HAP-1 (cell line): ENCODE measurements around the gene DNAJA3.
A peak's percentile ranks its signal among the peaks of the same experiment; 100 is the strongest.

Source experiments
- DNase-seq, 2 experiments: peaks; one replicate each; pipeline ENCODE4 v3.0.0-alpha.2; 2016 to 2020; ENCODE audit warnings: low spot score in 2 of 2
- H3K27me3 ChIP-seq: fragments of 250-450 bp; sonication (Bioruptor Pico); 2 replicates; pipeline ENCODE4 v1.5.1; 2020; ENCODE audit warnings: low read depth, mild to moderate bottlenecking, moderate library complexity
- H3K36me3 ChIP-seq: fragments of 250-450 bp; sonication (Bioruptor Pico); replicated peaks from 2 replicates; pipeline ENCODE4 v1.5.1; 2020; ENCODE audit warnings: mild to moderate bottlenecking
- H3K4me1 ChIP-seq: fragments of 250-450 bp; sonication (Bioruptor Pico); 2 replicates; pipeline ENCODE4 v1.5.1; 2020; ENCODE audit warnings: mild to moderate bottlenecking
- H3K4me3 ChIP-seq: fragments of 250-450 bp; sonication (Bioruptor Pico); 2 replicates; pipeline ENCODE4 v1.5.1; 2020; ENCODE audit warnings: mild to moderate bottlenecking, moderate library complexity
- H3K9me3 ChIP-seq: fragments of 250-450 bp; sonication (Bioruptor Pico); 2 replicates; pipeline ENCODE4 v1.5.1; 2020; ENCODE audit warnings: mild to moderate bottlenecking, moderate library complexity
- in situ Hi-C: fragments of 300-500 bp; cut with MboI; formaldehyde crosslinking; loops from 3 replicates; pipeline ENCODE4 v1.14.3; 2020; ENCODE audit warnings: low sequenced_read_pairs, inconsistent platforms, mixed read lengths

The DNAJA3 gene

GRCh38 chr16:4407543-4408322 lies 17.9 kb upstream of the DNAJA3 start:
- peaks cover 5% of the 10 kb centered on the region; the same call in 1 of the 2 replicates for H3K4me1 ChIP-seq
- H3K36me3 ChIP-seq, result peaks cover 41% of the 10 kb centered on the region
- in situ Hi-C loops, result no loop called here
- no peaks in the 10 kb centered on the region for H3K9me3 ChIP-seq
- no peak for DNase-seq
- H3K27me3 ChIP-seq, result no peaks in the 10 kb centered on the region
- H3K4me3 ChIP-seq, result no peak overlapping the region

GRCh38 chr16:4408323-4408690 lies 17.4 kb upstream of the DNAJA3 start:
- Histone ChIP-seq H3K27me3 (no peaks in the 10 kb centered on the region), H3K4me3 (no peak overlapping the region), H3K36me3 (peaks cover 36% of the 10 kb centered on the region), H3K9me3 (no peaks in the 10 kb centered on the region), H3K4me1 (peaks cover 5% of the 10 kb centered on the region; the same call in 1 of the 2 replicates)
- in situ Hi-C loops, result no loop called here
- DNase-seq, result no peak

GRCh38 chr16:4409081-4409932 lies 16.4 kb upstream of the DNAJA3 start:
- no peaks in the 10 kb centered on the region for H3K27me3 ChIP-seq
- H3K36me3 ChIP-seq, result peaks cover 30% of the 10 kb centered on the region
- H3K9me3 ChIP-seq, result no peaks in the 10 kb centered on the region
- in situ Hi-C loops, result no loop called here
- no peak overlapping the region for H3K4me3 ChIP-seq
- no peak for DNase-seq
- peaks cover 5% of the 10 kb centered on the region; the same call in 1 of the 2 replicates for H3K4me1 ChIP-seq

GRCh38 chr16:4410335-4411075 lies 15.2 kb upstream of the DNAJA3 start:
- Histone ChIP-seq H3K36me3 (peaks cover 23% of the 10 kb centered on the region), H3K9me3 (no peaks in the 10 kb centered on the region)

GRCh38 chr16:4411684-4412083 lies 14.0 kb upstream of the DNAJA3 start:
- no peaks in the 10 kb centered on the region for H3K9me3 ChIP-seq
- DNase-seq, result no peak
- H3K36me3 ChIP-seq, result peaks cover 23% of the 10 kb centered on the region
- no peak overlapping the region for H3K4me3 ChIP-seq
- no peaks in the 10 kb centered on the region for H3K27me3 ChIP-seq
- peaks cover 8% of the 10 kb centered on the region for H3K4me1 ChIP-seq
- in situ Hi-C loops, result loop anchor here (5.0 kb wide), 1 partner anchor 59 kb away; the partner anchor contains the start of gene PAM16

More at GRCh38 chr16:4410335-4411075, 15.2 kb upstream of the DNAJA3 start:
- H3K27me3 ChIP-seq, result no peaks in the 10 kb centered on the region
- no peak overlapping the region for H3K4me3 ChIP-seq
- peak; percentile 21 to 75 for DNase-seq
- in situ Hi-C loops, result loop anchor here (5.0 kb wide), 1 partner anchor 58 kb away; the partner anchor contains the start of gene PAM16
- peaks cover 8% of the 10 kb centered on the region for H3K4me1 ChIP-seq

GRCh38 chr16:4412159-4412558 lies 13.5 kb upstream of the DNAJA3 start:
- no peak for DNase-seq
- Histone ChIP-seq H3K27me3 (no peaks in the 10 kb centered on the region), H3K4me3 (no peak overlapping the region), H3K4me1 (peaks cover 8% of the 10 kb centered on the region), H3K36me3 (peaks cover 23% of the 10 kb centered on the region), H3K9me3 (no peaks in the 10 kb centered on the region)
- in situ Hi-C loops, result loop anchor here (5.0 kb wide), 1 partner anchor 60 kb away; the partner anchor contains the start of gene PAM16

- in situ Hi-C loops, result loop anchor here (5.0 kb wide), 1 partner anchor 61 kb away; the partner anchor contains the start of gene PAM16
- DNase-seq, result no peak
- Histone ChIP-seq H3K9me3 (no peaks in the 10 kb centered on the region), H3K4me1 (peaks cover 11% of the 10 kb centered on the region), H3K4me3 (no peak overlapping the region), H3K36me3 (peaks cover 23% of the 10 kb centered on the region), H3K27me3 (no peaks in the 10 kb centered on the region)
These were observed 12.8 kb upstream of the DNAJA3 start for GRCh38 chr16:4412854-4413253.

- Histone ChIP-seq H3K4me1 (peaks cover 13% of the 10 kb centered on the region), H3K4me3 (no peak overlapping the region), H3K9me3 (no peaks in the 10 kb centered on the region), H3K27me3 (no peaks in the 10 kb centered on the region), H3K36me3 (peaks cover 19% of the 10 kb centered on the region)
- in situ Hi-C loops, result loop anchor here (5.0 kb wide), 1 partner anchor 62 kb away; the partner anchor contains the start of gene PAM16
- DNase-seq, result no peak
These were observed 11.3 kb upstream of the DNAJA3 start for GRCh38 chr16:4414187-4414917.

- in situ Hi-C loops, result no loop called here
- Histone ChIP-seq H3K27me3 (no peaks in the 10 kb centered on the region), H3K9me3 (no peaks in the 10 kb centered on the region), H3K36me3 (peaks cover 12% of the 10 kb centered on the region), H3K4me1 (peaks cover 20% of the 10 kb centered on the region), H3K4me3 (peak overlapping the region; percentile 62)
- peak in 1 of 2 experiments; percentile 55 for DNase-seq
These were observed 10.0 kb upstream of the DNAJA3 start for GRCh38 chr16:4415538-4416199.

GRCh38 chr16:4416200-4417032 lies 9.3 kb upstream of the DNAJA3 start, which contains the start of gene CORO7:
Gene CORO7 (minus strand): TSS chr16:4416596. CDS start chr16:4416518, 78 bp downstream.
- in situ Hi-C loops, result no loop called here

GRCh38 chr16:4419402-4419959 lies 6.2 kb upstream of the DNAJA3 start:
- Histone ChIP-seq H3K36me3 (no peaks in the 10 kb centered on the region), H3K4me3 (no peak overlapping the region), H3K27me3 (no peaks in the 10 kb centered on the region), H3K4me1 (peaks cover 15% of the 10 kb centered on the region), H3K9me3 (no peaks in the 10 kb centered on the region)
- in situ Hi-C loops, result no loop called here
- peak; percentile 42 to 57 for DNase-seq

More at GRCh38 chr16:4416200-4417032, 9.3 kb upstream of the DNAJA3 start, which contains the start of gene CORO7:
- Histone ChIP-seq H3K27me3 (no peaks in the 10 kb centered on the region), H3K4me3 (peak within 1 kb of the TSS; percentile 62), H3K4me1 (peaks cover 15% of the 10 kb centered on the region), H3K9me3 (no peaks in the 10 kb centered on the region), H3K36me3 (peaks cover 8% of the 10 kb centered on the region)
- peak; percentile 86 to 99 for DNase-seq
